ENCODE results near the gene SNX15.

Gene SNX15

GRCh38 chr11:65085446-65085845, 58.2 kb downstream of the SNX15 start:
- Histone ChIP-seq H3K36me3 (ENCODE audit: insufficient read depth, insufficient read length, low read length) (peaks cover 81% of the 10 kb centered on the region), H3K4me3 (ENCODE audit: insufficient read length, low read depth) (no peak overlapping the region), H3K4me1 (ENCODE audit: insufficient read depth, insufficient read length) (no peaks in the 10 kb centered on the region), H3K27me3 (ENCODE audit: insufficient read depth, insufficient read length) (no peaks in the 10 kb centered on the region), H3K9me3 (ENCODE audit: insufficient read depth, low read length) (no peaks in the 10 kb centered on the region), H3K9ac (ENCODE audit: insufficient read length, low read depth) (peak overlapping the region; percentile 86)
- no peak for TF ChIP-seq ZNF274 (IDR thresholded peaks at IDR 0.05; ENCODE audit: low read depth, low read length)
- TF ChIP-seq YY1 (IDR thresholded peaks at IDR 0.05; ENCODE audit: insufficient read depth, insufficient read length): no peak
- no peak for DNase-seq (ENCODE audit: low read depth, low spot score)

- DNase-seq (ENCODE audit: low read depth, low spot score): no peak
- Histone ChIP-seq H3K36me3 (ENCODE audit: insufficient read depth, insufficient read length, low read length) (peaks cover 71% of the 10 kb centered on the region), H3K4me3 (ENCODE audit: insufficient read length, low read depth) (no peak overlapping the region), H3K9me3 (ENCODE audit: insufficient read depth, low read length) (no peaks in the 10 kb centered on the region), H3K9ac (ENCODE audit: insufficient read length, low read depth) (no peak overlapping the region), H3K27me3 (ENCODE audit: insufficient read depth, insufficient read length) (no peaks in the 10 kb centered on the region), H3K4me1 (ENCODE audit: insufficient read depth, insufficient read length) (no peaks in the 10 kb centered on the region)
- TF ChIP-seq SUZ12 (IDR thresholded peaks at IDR 0.05; ENCODE audit: extremely low read depth, insufficient read depth, insufficient read length): no peak
- no peak for TF ChIP-seq YY1 (IDR thresholded peaks at IDR 0.05; ENCODE audit: insufficient read depth, insufficient read length)
Measured at GRCh38 chr11:65086809-65087208, 59.6 kb downstream of the SNX15 start.

DNA sequence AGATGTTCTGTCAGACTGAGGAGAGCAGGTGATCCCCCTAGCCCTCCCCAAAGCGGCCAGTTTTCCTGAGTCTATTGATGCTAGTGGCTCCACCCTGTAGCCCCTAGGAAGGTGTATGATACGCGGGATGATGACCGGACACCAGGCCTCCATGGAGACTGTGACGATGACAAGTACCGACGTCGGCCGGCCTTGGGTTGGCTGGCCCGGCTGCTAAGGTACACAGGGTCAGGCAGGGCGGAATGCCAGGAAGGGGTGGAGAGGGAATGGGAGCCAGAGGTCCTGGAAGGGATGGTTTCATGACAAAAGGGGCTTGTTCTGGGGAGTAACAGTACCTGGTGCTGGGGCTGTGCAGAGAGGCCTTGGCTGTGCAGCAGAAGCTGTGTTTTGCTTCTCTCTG, 60.0 kb downstream of the SNX15 start:
- no peak for TF ChIP-seq YY1 (IDR thresholded peaks at IDR 0.05; ENCODE audit: insufficient read depth, insufficient read length)
- no peak for DNase-seq (ENCODE audit: low read depth, low spot score)
- H3K27me3 ChIP-seq (ENCODE audit: insufficient read depth, insufficient read length): no peaks in the 10 kb centered on the region
- no peak overlapping the region for H3K4me3 ChIP-seq (ENCODE audit: insufficient read length, low read depth)
- no peaks in the 10 kb centered on the region for H3K4me1 ChIP-seq (ENCODE audit: insufficient read depth, insufficient read length)
- H3K9ac ChIP-seq (ENCODE audit: insufficient read length, low read depth): no peak overlapping the region
- H3K36me3 ChIP-seq (ENCODE audit: insufficient read depth, insufficient read length, low read length): peaks cover 67% of the 10 kb centered on the region
- no peaks in the 10 kb centered on the region for H3K9me3 ChIP-seq (ENCODE audit: insufficient read depth, low read length)

- no peak overlapping the region for H3K4me3 ChIP-seq (ENCODE audit: insufficient read length, low read depth)
- H3K9me3 ChIP-seq (ENCODE audit: insufficient read depth, low read length): no peaks in the 10 kb centered on the region
- no peaks in the 10 kb centered on the region for H3K4me1 ChIP-seq (ENCODE audit: insufficient read depth, insufficient read length)
- no peak for TF ChIP-seq YY1 (IDR thresholded peaks at IDR 0.05; ENCODE audit: insufficient read depth, insufficient read length)
- no peak for TF ChIP-seq SUZ12 (IDR thresholded peaks at IDR 0.05; ENCODE audit: extremely low read depth, insufficient read depth, insufficient read length)
- peaks cover 62% of the 10 kb centered on the region for H3K36me3 ChIP-seq (ENCODE audit: insufficient read depth, insufficient read length, low read length)
- H3K9ac ChIP-seq (ENCODE audit: insufficient read length, low read depth): no peak overlapping the region
- DNase-seq (ENCODE audit: low read depth, low spot score): no peak
- no peaks in the 10 kb centered on the region for H3K27me3 ChIP-seq (ENCODE audit: insufficient read depth, insufficient read length)
Measured at GRCh38 chr11:65087827-65088226, 60.6 kb downstream of the SNX15 start.

DNA sequence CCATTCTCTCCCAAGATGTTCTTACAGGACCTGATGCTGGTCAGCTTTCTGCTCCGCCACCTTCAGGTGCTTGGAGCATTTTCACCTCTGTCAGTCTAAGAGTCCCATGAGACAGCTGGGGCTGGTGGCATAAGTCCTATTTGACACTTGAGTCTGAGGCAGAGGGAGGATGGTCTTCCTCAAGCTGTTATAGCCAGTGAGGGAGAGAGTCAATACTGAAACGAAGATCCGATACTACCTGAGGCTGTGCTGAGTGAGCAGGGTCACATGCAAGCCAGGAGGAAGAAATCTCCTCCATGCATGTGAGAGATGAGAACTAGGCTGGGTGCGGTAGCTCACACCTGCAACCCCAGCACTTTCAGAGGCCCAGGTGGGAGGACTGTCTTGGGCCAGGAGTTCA, 62.4 kb downstream of the SNX15 start:
- DNase-seq (ENCODE audit: low read depth, low spot score): no peak
- H3K4me3 ChIP-seq (ENCODE audit: insufficient read length, low read depth): no peak overlapping the region
- H3K4me1 ChIP-seq (ENCODE audit: insufficient read depth, insufficient read length): no peaks in the 10 kb centered on the region
- no peaks in the 10 kb centered on the region for H3K9me3 ChIP-seq (ENCODE audit: insufficient read depth, low read length)
- no peak overlapping the region for H3K9ac ChIP-seq (ENCODE audit: insufficient read length, low read depth)
- H3K27me3 ChIP-seq (ENCODE audit: insufficient read depth, insufficient read length): no peaks in the 10 kb centered on the region
- no peak for TF ChIP-seq YY1 (IDR thresholded peaks at IDR 0.05; ENCODE audit: insufficient read depth, insufficient read length)
- no peak for TF ChIP-seq ZNF274 (IDR thresholded peaks at IDR 0.05; ENCODE audit: low read depth, low read length)
- no peak for TF ChIP-seq SUZ12 (IDR thresholded peaks at IDR 0.05; ENCODE audit: extremely low read depth, insufficient read depth, insufficient read length)
- peaks cover 56% of the 10 kb centered on the region for H3K36me3 ChIP-seq (ENCODE audit: insufficient read depth, insufficient read length, low read length)
